CD4-positive, alpha-beta memory T cell (primary cell): ENCODE measurements around the gene ZFPM1. TPM values are rescaled to one million over a fixed set of nuclear protein-coding genes. Genes with fewer than 3 reads are reported as not detected.
A peak's percentile ranks its signal among the peaks of the same experiment; 100 is the strongest.

ENCODE experiments used
- CTCF ChIA-PET: fragments of 350-600 bp; sonication (Branson Sonifier 250); formaldehyde crosslinking; loops from one replicate; lab custom pipeline; 2021; ENCODE audit warnings: inconsistent platforms; ENCODE audit not compliant: partially characterized antibody; lab: Charles Lee
- POLR2A ChIA-PET: fragments of 350-600 bp; sonication (Branson Sonifier 250); formaldehyde crosslinking; loops from one replicate; lab custom pipeline; 2021; ENCODE audit not compliant: partially characterized antibody; lab: Charles Lee
- DNase-seq, 5 donors: peaks; one replicate each; pipeline versions ENCODE4 v3.0.0 to v3.0.0-alpha.2; 2020 to 2022; ENCODE audit warnings: mixed read lengths in 1 of 5
- H3K27ac ChIP-seq: one replicate; pipeline ENCODE4 v1.7.0; 2013; ENCODE audit warnings: low read depth, low read length
- H3K27me3 ChIP-seq: 2 replicates; pipeline ENCODE4 v1.7.0; 2013; ENCODE audit warnings: mild to moderate bottlenecking, low read length, moderate library complexity; ENCODE audit not compliant: insufficient read depth
- H3K36me3 ChIP-seq: 2 replicates; pipeline ENCODE4 v1.7.0; 2013; ENCODE audit warnings: mild to moderate bottlenecking, low read length, moderate library complexity; ENCODE audit not compliant: insufficient read depth
- H3K4me1 ChIP-seq: 2 replicates; pipeline ENCODE4 v1.7.0; 2013; ENCODE audit warnings: mild to moderate bottlenecking, low read length, moderate library complexity; ENCODE audit not compliant: insufficient read depth
- H3K4me3 ChIP-seq, 2 donors: one replicate each; pipeline ENCODE4 v1.7.0; 2013; ENCODE audit warnings: low read length in 2 of 2, mild to moderate bottlenecking in 1 of 2
- H3K9me3 ChIP-seq, 2 donors: one replicate each; pipeline ENCODE4 v1.7.0; 2013; ENCODE audit warnings: low read length in 2 of 2, control low read depth in 1 of 2; ENCODE audit not compliant: control insufficient read depth in 1 of 2
- H3K27ac Mint-ChIP-seq, 7 donors: one replicate each; pipeline ENCODE4 v1.8.0; 2020 to 2021; ENCODE audit warnings: mixed read lengths in 7 of 7, mild to moderate bottlenecking in 6 of 7, inconsistent platforms in 3 of 7, moderate library complexity in 3 of 7
- H3K27me3 Mint-ChIP-seq, 2 donors: one replicate each; pipeline ENCODE4 v1.8.0; 2020 to 2021; ENCODE audit warnings: mixed read lengths in 2 of 2
- H3K36me3 Mint-ChIP-seq, 2 donors: one replicate each; pipeline ENCODE4 v1.8.0; 2020 to 2021; ENCODE audit warnings: mixed read lengths in 2 of 2, inconsistent platforms in 1 of 2, mild to moderate bottlenecking in 1 of 2
- H3K4me1 Mint-ChIP-seq, 4 donors: one replicate each; pipeline ENCODE4 v1.8.0; 2020 to 2021; ENCODE audit warnings: mixed read lengths in 4 of 4, mild to moderate bottlenecking in 1 of 4
- H3K4me3 Mint-ChIP-seq, 8 donors: one replicate each; pipeline ENCODE4 v1.8.0; 2020 to 2021; ENCODE audit warnings: mixed read lengths in 8 of 8, mild to moderate bottlenecking in 7 of 8, moderate library complexity in 6 of 8, inconsistent platforms in 3 of 8
- H3K9me3 Mint-ChIP-seq, 8 donors: one replicate each; pipeline ENCODE4 v1.8.0; 2020 to 2021; ENCODE audit warnings: mixed read lengths in 8 of 8, mild to moderate bottlenecking in 5 of 8, inconsistent platforms in 3 of 8, moderate library complexity in 1 of 8
- intact Hi-C: fragments of 100-400 bp; cut with micrococcal nuclease; formaldehyde crosslinking; loops from one replicate; pipeline ENCODE4 v1.15.1; 2023
- polyA plus RNA-seq, 2 donors: library from polyadenylated mRNA; unstranded; fragments of 300-500 nt; fragmentation: Illumina TruSeq; gene quantifications; one replicate each; pipeline ENCODE4 v1.2.3, GENCODE V29; 2021
- total RNA-seq, 2 experiments: library from RNA; stranded (reverse); gene quantifications; one replicate each; pipeline ENCODE4 v1.2.3, GENCODE V29; 2021

Gene ZFPM1
- total and polyA plus RNA-seq, 4 experiments from 2014 or later: 0.07 to 20.5 (median 9.7) TPM

- H3K36me3 ChIP-seq: no peaks in the 10 kb centered on the region
- H3K27ac Mint-ChIP-seq: peak overlapping the region in 1 of 7 donors; percentile 83
- peaks cover 0 to 8% of the 10 kb centered on the region in 2 donors for H3K36me3 Mint-ChIP-seq
- no peak for DNase-seq
- peaks cover 5 to 18% (median 6%) of the 10 kb centered on the region in 4 donors for H3K4me1 Mint-ChIP-seq
- H3K4me1 ChIP-seq: peaks cover 10% of the 10 kb centered on the region
- H3K9me3 Mint-ChIP-seq: peaks cover 0 to 3% (median 0%) of the 10 kb centered on the region in 8 donors
- H3K4me3 Mint-ChIP-seq: peak overlapping the region in 3 of 8 donors; percentile 21 to 78 (median 21)
- H3K27me3 ChIP-seq: no peaks in the 10 kb centered on the region
- no peak overlapping the region for H3K4me3 ChIP-seq
- no peak overlapping the region for H3K27ac ChIP-seq
- H3K9me3 ChIP-seq: no peaks in the 10 kb centered on the region
- no peaks in the 10 kb centered on the region for H3K27me3 Mint-ChIP-seq
- ChIA-PET POLR2A (interaction anchor here (0.9 to 2.8 kb wide), 3 partner anchors 33 to 681 kb away, joined by 3 to 12 read pairs (median 3); partner anchors contain the start of genes ZC3H18, ZFPM1 and ZNF778), CTCF (interaction anchor here (0.8 to 1.4 kb wide), 2 partner anchors 21 to 24 kb away, joined by 3 to 6 read pairs; no protein-coding TSS in a partner anchor)
- intact Hi-C loops: no loop called here
Measured at GRCh38 chr16:88536510-88536909, 83.4 kb downstream of the ZFPM1 start.

GRCh38 chr16:88536971-88537751, 84.1 kb downstream of the ZFPM1 start:
- intact Hi-C loops: no loop called here
- H3K4me1 ChIP-seq: peaks cover 10% of the 10 kb centered on the region
- Mint-ChIP-seq H3K4me3 (no peak overlapping the region), H3K4me1 (peaks cover 5 to 18% (median 6%) of the 10 kb centered on the region in 4 donors), H3K27ac (peak overlapping the region in 2 of 7 donors; percentile 23 to 83), H3K9me3 (peaks cover 0 to 3% (median 0%) of the 10 kb centered on the region in 8 donors), H3K36me3 (peaks cover 0 to 6% of the 10 kb centered on the region in 2 donors), H3K27me3 (peaks cover 1 to 2% of the 10 kb centered on the region in 2 donors)
- no peak overlapping the region for H3K27ac ChIP-seq
- POLR2A ChIA-PET: interaction anchor here (2.8 kb wide), 1 partner anchor 85 kb away, joined by 12 read pairs; the partner anchor contains the start of gene ZFPM1
- H3K27me3 ChIP-seq: no peaks in the 10 kb centered on the region
- H3K9me3 ChIP-seq: no peaks in the 10 kb centered on the region
- CTCF ChIA-PET: no interaction called here
- no peak overlapping the region for H3K4me3 ChIP-seq
- no peaks in the 10 kb centered on the region for H3K36me3 ChIP-seq
- DNase-seq: no peak

- Histone ChIP-seq H3K4me3 (no peak overlapping the region), H3K27ac (no peak overlapping the region), H3K9me3 (peaks cover 0 to 3% of the 10 kb centered on the region in 2 donors), H3K36me3 (no peaks in the 10 kb centered on the region), H3K27me3 (no peaks in the 10 kb centered on the region), H3K4me1 (peaks cover 10% of the 10 kb centered on the region)
- peaks cover 0 to 6% of the 10 kb centered on the region in 2 donors for H3K36me3 Mint-ChIP-seq
- POLR2A ChIA-PET: interaction anchor here (2.8 kb wide), 1 partner anchor 86 kb away, joined by 12 read pairs; the partner anchor contains the start of gene ZFPM1
- no peak for DNase-seq
- CTCF ChIA-PET: no interaction called here
- H3K4me3 Mint-ChIP-seq: no peak overlapping the region
- peaks cover 0 to 10% (median 4%) of the 10 kb centered on the region in 8 donors for H3K9me3 Mint-ChIP-seq
- H3K27ac Mint-ChIP-seq: peak overlapping the region in 2 of 7 donors; percentile 47 to 83
- peaks cover 1 to 2% of the 10 kb centered on the region in 2 donors for H3K27me3 Mint-ChIP-seq
- H3K4me1 Mint-ChIP-seq: peaks cover 5 to 18% (median 6%) of the 10 kb centered on the region in 4 donors
- intact Hi-C loops: no loop called here
Measured at GRCh38 chr16:88537859-88538258, 84.8 kb downstream of the ZFPM1 start.

- no peaks in the 10 kb centered on the region for H3K36me3 ChIP-seq
- H3K9me3 Mint-ChIP-seq: peaks cover 0 to 16% (median 9%) of the 10 kb centered on the region in 8 donors
- no peaks in the 10 kb centered on the region for H3K27me3 ChIP-seq
- H3K36me3 Mint-ChIP-seq: peaks cover 4 to 6% of the 10 kb centered on the region in 2 donors
- peaks cover 1 to 2% of the 10 kb centered on the region in 2 donors for H3K27me3 Mint-ChIP-seq
- H3K9me3 ChIP-seq: peaks cover 0 to 3% of the 10 kb centered on the region in 2 donors
- DNase-seq: no peak
- peaks cover 10% of the 10 kb centered on the region for H3K4me1 ChIP-seq
- ChIA-PET CTCF (interaction anchor here (0.9 kb wide), 1 partner anchor 22 kb away, joined by 3 read pairs; no protein-coding TSS in a partner anchor), POLR2A (no interaction called here)
- no peak overlapping the region for H3K4me3 ChIP-seq
- intact Hi-C loops: no loop called here
- peaks cover 5 to 18% (median 6%) of the 10 kb centered on the region in 4 donors for H3K4me1 Mint-ChIP-seq
- H3K27ac ChIP-seq: no peak overlapping the region
- H3K27ac Mint-ChIP-seq: peak overlapping the region in 3 of 7 donors; percentile 63 to 83 (median 79)
- no peak overlapping the region for H3K4me3 Mint-ChIP-seq
Measured at GRCh38 chr16:88538366-88539060, 85.4 kb downstream of the ZFPM1 start.

- ChIA-PET POLR2A (interaction anchor here (0.5 kb wide), 1 partner anchor 263 kb away, joined by 3 read pairs; no protein-coding TSS in a partner anchor), CTCF (interaction anchor here (0.9 kb wide), 1 partner anchor 21 kb away, joined by 3 read pairs; no protein-coding TSS in a partner anchor)
- no peak overlapping the region for H3K27ac ChIP-seq
- peaks cover 5 to 18% (median 6%) of the 10 kb centered on the region in 4 donors for H3K4me1 Mint-ChIP-seq
- intact Hi-C loops: no loop called here
- no peak overlapping the region for H3K4me3 ChIP-seq
- H3K9me3 ChIP-seq: peaks cover 0 to 3% of the 10 kb centered on the region in 2 donors
- H3K4me3 Mint-ChIP-seq: no peak overlapping the region
- H3K27me3 Mint-ChIP-seq: peaks cover 1 to 2% of the 10 kb centered on the region in 2 donors
- no peaks in the 10 kb centered on the region for H3K36me3 ChIP-seq
- H3K9me3 Mint-ChIP-seq: peaks cover 0 to 22% (median 13%) of the 10 kb centered on the region in 8 donors
- no peak for DNase-seq
- peaks cover 10% of the 10 kb centered on the region for H3K4me1 ChIP-seq
- no peaks in the 10 kb centered on the region for H3K27me3 ChIP-seq
- peaks cover 6% of the 10 kb centered on the region in 2 donors for H3K36me3 Mint-ChIP-seq
- peak overlapping the region in 1 of 7 donors; percentile 83 for H3K27ac Mint-ChIP-seq
Measured at GRCh38 chr16:88539261-88539651, 86.2 kb downstream of the ZFPM1 start.

- H3K9me3 ChIP-seq: peaks cover 0 to 3% of the 10 kb centered on the region in 2 donors
- no peak overlapping the region for H3K4me3 ChIP-seq
- Mint-ChIP-seq H3K27ac (no peak overlapping the region), H3K36me3 (peaks cover 5 to 6% of the 10 kb centered on the region in 2 donors), H3K9me3 (peaks cover 0 to 22% (median 13%) of the 10 kb centered on the region in 8 donors), H3K4me3 (no peak overlapping the region), H3K4me1 (peaks cover 3 to 18% (median 5%) of the 10 kb centered on the region in 4 donors), H3K27me3 (peaks cover 1 to 2% of the 10 kb centered on the region in 2 donors)
- H3K27me3 ChIP-seq: no peaks in the 10 kb centered on the region
- H3K4me1 ChIP-seq: peaks cover 9% of the 10 kb centered on the region
- ChIA-PET POLR2A (interaction anchor here (0.5 kb wide), 1 partner anchor 263 kb away, joined by 3 read pairs; no protein-coding TSS in a partner anchor), CTCF (no interaction called here)
- no peak overlapping the region for H3K27ac ChIP-seq
- H3K36me3 ChIP-seq: no peaks in the 10 kb centered on the region
- peak in 1 of 5 donors; percentile 35 for DNase-seq
- intact Hi-C loops: no loop called here
Measured at GRCh38 chr16:88539652-88540345, 86.7 kb downstream of the ZFPM1 start.
